H1 (cell line): ENCODE measurements around the gene CRIP1. TPM values are rescaled to one million over a fixed set of nuclear protein-coding genes. Genes with fewer than 3 reads are reported as not detected.

Experiments
- CTCF ChIA-PET: fragments of 300-600 bp; sonication (Branson Sonifier 250); formaldehyde crosslinking; loops from one replicate; lab custom pipeline; 2021; ENCODE audit not compliant: partially characterized antibody; lab: Charles Lee
- POLR2A ChIA-PET: fragments of 300-600 bp; sonication (Branson Sonifier 250); formaldehyde crosslinking; loops from one replicate; lab custom pipeline; 2021; ENCODE audit warnings: inconsistent platforms; ENCODE audit not compliant: partially characterized antibody; lab: Charles Lee
- DNase-seq, 2 experiments: peaks; one replicate each; pipeline versions ENCODE4 v3.0.0 to v3.0.0-alpha.2; 2010 to 2022; ENCODE audit warnings: low spot score in 2 of 2, low read depth in 1 of 2, mixed read lengths in 1 of 2
- FAIRE-seq: peaks from 2 replicates; lab custom pipeline; 2011; peaks lifted over from hg19 to GRCh38; lab: Jason Lieb, UNC
- H2AFZ ChIP-seq: 2 replicates; pipeline ENCODE4 v1.8.1; 2012; ENCODE audit warnings: low read length, inconsistent platforms
- H2AK5ac ChIP-seq: 2 replicates; pipeline ENCODE4 v1.6.1; 2013; ENCODE audit warnings: low read depth, low read length
- H2BK120ac ChIP-seq: replicated peaks from 2 replicates; pipeline ENCODE3; 2013; ENCODE audit warnings: low read depth, low read length, inconsistent platforms
- H2BK12ac ChIP-seq: 2 replicates; pipeline ENCODE4 v1.6.1; 2013; ENCODE audit warnings: low read depth, low read length
- H2BK15ac ChIP-seq: 2 replicates; pipeline ENCODE4 v1.6.1; 2013; ENCODE audit warnings: low read length
- H2BK20ac ChIP-seq: 2 replicates; pipeline ENCODE4 v1.6.1; 2013; ENCODE audit warnings: low read length
- H2BK5ac ChIP-seq: 2 replicates; pipeline ENCODE4 v1.6.1; 2013; ENCODE audit warnings: low read depth, low read length
- H3K14ac ChIP-seq: 2 replicates; pipeline ENCODE4 v1.6.1; 2013; ENCODE audit warnings: inconsistent platforms; ENCODE audit not compliant: insufficient read length
- H3K18ac ChIP-seq: 2 replicates; pipeline ENCODE4 v1.6.1; 2013; ENCODE audit warnings: low read length; ENCODE audit errors: extremely low read depth
- H3K23ac ChIP-seq: 2 replicates; pipeline ENCODE4 v1.6.1; 2013; ENCODE audit warnings: inconsistent platforms; ENCODE audit not compliant: insufficient read length
- H3K23me2 ChIP-seq: 2 replicates; pipeline ENCODE4 v1.6.1; 2013; ENCODE audit warnings: low read depth, low read length
- H3K27ac ChIP-seq: 2 replicates; pipeline ENCODE4 v1.6.1; 2011; ENCODE audit warnings: low read depth, low read length, inconsistent platforms
- H3K27me3 ChIP-seq, 4 experiments: replicated peaks in 1 of 4; 1 replicate in 1 of 4; 2 replicates in 3 of 4; pipeline versions ENCODE4 v1.6.1 to v1.8.1; 2011 to 2013; ENCODE audit warnings: low read length in 3 of 4, mild to moderate bottlenecking in 3 of 4, inconsistent platforms in 2 of 4, mixed read lengths in 2 of 4, moderate library complexity in 1 of 4; ENCODE audit not compliant: control insufficient read depth in 3 of 4, insufficient read depth in 3 of 4; ENCODE audit errors: extremely low read depth in 1 of 4
- H3K36me3 ChIP-seq, 4 experiments: 2 replicates each; pipeline versions ENCODE4 v1.6.1 to v1.8.1; 2011 to 2013; ENCODE audit warnings: mild to moderate bottlenecking in 4 of 4, low read length in 3 of 4, moderate library complexity in 2 of 4, control low read depth in 1 of 4, inconsistent platforms in 1 of 4; ENCODE audit not compliant: insufficient read depth in 4 of 4, control insufficient read depth in 2 of 4
- H3K4ac ChIP-seq: replicated peaks from 2 replicates; pipeline ENCODE3; 2013; ENCODE audit warnings: low read length, low read depth, mixed read lengths, inconsistent platforms; ENCODE audit not compliant: insufficient read length
- H3K4me1 ChIP-seq, 4 experiments: replicated peaks in 1 of 4; 1 replicate in 1 of 4; 2 replicates in 3 of 4; pipeline versions ENCODE4 v1.6.1 to v1.8.1; 2011 to 2013; ENCODE audit warnings: low read length in 3 of 4, inconsistent platforms in 2 of 4, mixed read lengths in 1 of 4; ENCODE audit not compliant: insufficient read depth in 4 of 4, control insufficient read depth in 3 of 4
- H3K4me2 ChIP-seq, 2 experiments: 2 replicates each; pipeline versions ENCODE4 v1.6.1 to v1.8.1; 2011 to 2013; ENCODE audit warnings: low read depth in 2 of 2, low read length in 2 of 2, control low read depth in 1 of 2, inconsistent platforms in 1 of 2, mild to moderate bottlenecking in 1 of 2; ENCODE audit not compliant: insufficient read depth in 1 of 2
- H3K4me3 ChIP-seq, 4 experiments: fragments of 200-600, 300-600 bp in 1 of 4; sonication (generic), shearing (Covaris generic), sonication (Bioruptor Twin) in 1 of 4; 2 replicates each; pipeline versions ENCODE4 v1.5.1 to v1.8.1; 2011 to 2016; ENCODE audit warnings: low read length in 4 of 4, low read depth in 3 of 4, control low read depth in 2 of 4, inconsistent platforms in 2 of 4, mild to moderate bottlenecking in 2 of 4, mixed read lengths in 1 of 4, moderate library complexity in 1 of 4; ENCODE audit not compliant: insufficient read depth in 2 of 4; ENCODE audit errors: extremely low read depth in 1 of 4
- H3K56ac ChIP-seq: replicated peaks from 2 replicates; pipeline ENCODE3; 2013; ENCODE audit warnings: low read depth, mild to moderate bottlenecking, mixed read lengths, low read length, inconsistent platforms; ENCODE audit not compliant: insufficient read length
- H3K79me1 ChIP-seq: 2 replicates; pipeline ENCODE4 v1.6.1; 2013; ENCODE audit warnings: low read depth, low read length, control low read depth
- H3K79me2 ChIP-seq, 2 experiments: 2 replicates each; pipeline versions ENCODE4 v1.6.1 to v1.8.1; 2012 to 2013; ENCODE audit warnings: low read length in 2 of 2, mild to moderate bottlenecking in 2 of 2, inconsistent platforms in 1 of 2; ENCODE audit not compliant: insufficient read depth in 2 of 2, control insufficient read depth in 1 of 2
- H3K9ac ChIP-seq, 4 experiments: replicated peaks in 1 of 4; 1 replicate in 1 of 4; 2 replicates in 3 of 4; pipeline versions ENCODE4 v1.6.1 to v1.8.1; 2011 to 2013; ENCODE audit warnings: low read depth in 3 of 4, low read length in 3 of 4, control low read depth in 2 of 4, mild to moderate bottlenecking in 2 of 4, moderate library complexity in 2 of 4, inconsistent platforms in 1 of 4; ENCODE audit errors: extremely low read depth in 1 of 4
- H3K9me3 ChIP-seq, 2 experiments: 2 replicates each; pipeline versions ENCODE4 v1.6.1 to v1.8.1; 2012 to 2013; ENCODE audit warnings: mild to moderate bottlenecking in 2 of 2, moderate library complexity in 2 of 2, control low read depth in 1 of 2, inconsistent platforms in 1 of 2, low read depth in 1 of 2, low read length in 1 of 2, mixed read lengths in 1 of 2; ENCODE audit not compliant: insufficient read depth in 2 of 2
- H4K20me1 ChIP-seq, 2 experiments: replicated peaks in 1 of 2; 2 replicates each; pipeline versions ENCODE3 to v1.8.1; 2011 to 2013; ENCODE audit warnings: inconsistent platforms in 2 of 2, low read length in 2 of 2, mild to moderate bottlenecking in 1 of 2; ENCODE audit not compliant: insufficient read depth in 2 of 2, control insufficient read depth in 1 of 2
- H4K5ac ChIP-seq: 2 replicates; pipeline ENCODE4 v1.6.1; 2013; ENCODE audit warnings: low read length, low read depth, mixed read lengths, inconsistent platforms; ENCODE audit not compliant: insufficient read length
- H4K8ac ChIP-seq: 2 replicates; pipeline ENCODE4 v1.8.0; 2013; ENCODE audit warnings: mild to moderate bottlenecking, moderate library complexity, low read length, inconsistent platforms; ENCODE audit not compliant: insufficient read depth; ENCODE audit errors: extremely low read depth
- H4K91ac ChIP-seq: replicated peaks from 2 replicates; pipeline ENCODE3; 2013; ENCODE audit warnings: low read length, mixed read lengths, inconsistent platforms; ENCODE audit not compliant: insufficient read length
- ATF2 ChIP-seq: IDR thresholded peaks from 2 replicates; pipeline ENCODE4 v1.6.1; 2012; ENCODE audit warnings: low read length, inconsistent platforms
- CTBP2 ChIP-seq: IDR thresholded peaks from 2 replicates; pipeline ENCODE4 v1.7.0; 2011; ENCODE audit warnings: borderline replicate concordance, mild to moderate bottlenecking, moderate library complexity, mixed read lengths, low read length; ENCODE audit not compliant: insufficient read depth, insufficient read length
- E2F6 ChIP-seq: IDR thresholded peaks from 2 replicates; pipeline ENCODE4 v1.6.1; 2012; ENCODE audit warnings: inconsistent platforms
- FOSL1 ChIP-seq: IDR thresholded peaks from 2 replicates; pipeline ENCODE4 v1.6.1; 2011; ENCODE audit warnings: mild to moderate bottlenecking, low read depth, low read length, moderate library complexity; ENCODE audit not compliant: insufficient read depth
- JUND ChIP-seq: IDR thresholded peaks from 2 replicates; pipeline ENCODE4 v1.6.1; 2011; ENCODE audit warnings: mild to moderate bottlenecking, improper control_type of control experiment, low read length
- RNF2 ChIP-seq: fragments of 200-900, 300-1000 bp; sonication (generic); IDR thresholded peaks from 2 replicates; pipeline ENCODE4 v1.7.1; 2016; ENCODE audit warnings: borderline replicate concordance, low read depth, mild to moderate bottlenecking, antibody characterized with exemption, low read length; ENCODE audit not compliant: poor library complexity, severe bottlenecking; ENCODE audit errors: missing control alignments
- SP1 ChIP-seq: IDR thresholded peaks from 2 replicates; pipeline ENCODE4 v1.6.1; 2011; ENCODE audit warnings: low read depth, low read length
- SP2 ChIP-seq: IDR thresholded peaks from 2 replicates; pipeline ENCODE4 v1.6.1; 2012; ENCODE audit warnings: mild to moderate bottlenecking, low read length, inconsistent platforms
- TAF1 ChIP-seq: IDR thresholded peaks from 2 replicates; pipeline ENCODE4 v1.6.1; 2011; ENCODE audit warnings: mild to moderate bottlenecking, low read depth, low read length
- YY1 ChIP-seq: IDR thresholded peaks from 2 replicates; pipeline ENCODE4 v1.6.1; 2011; ENCODE audit warnings: low read depth, mild to moderate bottlenecking, low read length
- WGBS, 2 experiments: shearing (Covaris generic) in 1 of 2; methylation state at CpG; one replicate each; pipeline versions ENCODE4 v1.1.6 to v1.1.7; 2013 to 2015; ENCODE audit warnings: low lambda C conversion rate in 2 of 2, mixed read lengths in 2 of 2, inconsistent platforms in 1 of 2, low coverage in 1 of 2, missing lambda C conversion rate in 1 of 2; ENCODE audit not compliant: insufficient replicate concordance in 2 of 2, insufficient coverage in 1 of 2, insufficient read length in 1 of 2; ENCODE audit errors: extremely low coverage in 1 of 2, missing lambda C conversion rate in 1 of 2; 5-methylcytosine and 5-hydroxymethylcytosine counted together
- polyA plus RNA-seq, 7 experiments: library from polyadenylated mRNA; depleted of rRNA in 3 of 7; stranded (reverse) in 5 of 7; unstranded in 2 of 7; fragments of >200 nt in 5 of 7; fragments of 200-250 nt in 2 of 7; gene quantifications; 1 replicate in 5 of 7; 2 replicates in 1 of 7; 4 replicates in 1 of 7; pipeline versions ENCODE4 v1.2.1 to v1.2.3, GENCODE V29; 2011 to 2013; ENCODE audit warnings: missing spikeins in 2 of 7, mixed read lengths in 2 of 7
- total RNA-seq: library from RNA; stranded (reverse); fragmentation: NEBNext Ultra II Directional; extraction: Animal tissue kit (Norgen Biotek cat#: 25700); gene quantifications from 2 replicates; pipeline ENCODE4 v1.2.1, GENCODE V29; 2021

CRIP1 gene
- total and polyA plus RNA-seq, 2 of the 8 experiments (the other 6 are each of a cell fraction or from before 2014, with no cell fraction given): 1.2 to 2.2 TPM

- ChIA-PET CTCF (interaction anchor here (1.0 to 2.4 kb wide), 6 partner anchors 10 to 88 kb away, joined by 3 to 11 read pairs (median 4); no protein-coding TSS in a partner anchor), POLR2A (interaction anchor here (0.9 to 1.8 kb wide), 4 partner anchors 10 to 47 kb away, joined by 3 to 6 read pairs (median 4); no protein-coding TSS in a partner anchor)
- no peak overlapping the region for H2BK12ac ChIP-seq
- H3K4ac ChIP-seq: no peak overlapping the region
- no peak overlapping the region for H2AFZ ChIP-seq
- H3K4me1 ChIP-seq: 0 out of 7 replicates have a peak, but pooled peaks cover 0 to 3% (median 0%) of the 10 kb centered on the region in 4 experiments
- H2BK15ac ChIP-seq: no peak overlapping the region
- H4K8ac ChIP-seq: no peak overlapping the region; the same call in 1 of the 2 replicates
- H2BK20ac ChIP-seq: no peak overlapping the region
- no peaks in the 10 kb centered on the region for H3K27me3 ChIP-seq
- peaks cover 2% of the 10 kb centered on the region; the same call in 1 of the 2 replicates for H3K79me1 ChIP-seq
- H3K79me2 ChIP-seq: no peaks in the 10 kb centered on the region; a peak in 1 of 4 replicates
- H3K9ac ChIP-seq: no peak overlapping the region
- peaks cover 9 to 18% of the 10 kb centered on the region in 2 experiments for H4K20me1 ChIP-seq
- H3K23me2 ChIP-seq: no peaks in the 10 kb centered on the region
- H3K56ac ChIP-seq: no peak overlapping the region
- H3K27ac ChIP-seq: no peak overlapping the region
- no peak overlapping the region for H2BK120ac ChIP-seq
- no peak for FAIRE-seq
- no peak for TF ChIP-seq JUND
- TF ChIP-seq YY1: no peak
- TF ChIP-seq SP2: no peak
- no peak for TF ChIP-seq ATF2
- no peak for TF ChIP-seq CTBP2
- no peak for TF ChIP-seq SP1
- TF ChIP-seq E2F6: no peak
- no peak for TF ChIP-seq FOSL1
- no peak for TF ChIP-seq RNF2
- no peak for TF ChIP-seq TAF1
- WGBS, 2 experiments: 86% methylated on average over 11 of the region's 18 CpGs; no CpG with 5 or more reads in 1 of the 2 experiments
- no peak overlapping the region for H2AK5ac ChIP-seq
- no peak for DNase-seq
- H3K9me3 ChIP-seq: no peaks in the 10 kb centered on the region
- H3K4me2 ChIP-seq: no peak overlapping the region
- H4K91ac ChIP-seq: no peak overlapping the region
- no peak overlapping the region for H3K4me3 ChIP-seq
- no peak overlapping the region for H4K5ac ChIP-seq
- no peak overlapping the region for H3K14ac ChIP-seq
- H3K36me3 ChIP-seq: peaks cover 12 to 66% (median 37%) of the 10 kb centered on the region in 4 experiments
- no peak overlapping the region for H2BK5ac ChIP-seq
- no peak overlapping the region for H3K18ac ChIP-seq
- no peak overlapping the region for H3K23ac ChIP-seq
Measured at GRCh38 chr14:105458010-105458409, 28.7 kb upstream of the CRIP1 start.
